NCI-H2171 (cell line): Measurements from ENCODE around the gene IFI30.

Experiments
- DNase-seq: peaks from one replicate; lab custom pipeline; 2025; lab: John Stamatoyannopoulos, UW

IFI30 gene

GRCh38 chr19:18173572-18174288 lies at the start of gene IFI30:
Gene IFI30, plus strand, starts transcription at chr19:18173813. Its CDS starts 29 bp downstream, at chr19:18173842.
- peak; percentile 81 for DNase-seq

DNA sequence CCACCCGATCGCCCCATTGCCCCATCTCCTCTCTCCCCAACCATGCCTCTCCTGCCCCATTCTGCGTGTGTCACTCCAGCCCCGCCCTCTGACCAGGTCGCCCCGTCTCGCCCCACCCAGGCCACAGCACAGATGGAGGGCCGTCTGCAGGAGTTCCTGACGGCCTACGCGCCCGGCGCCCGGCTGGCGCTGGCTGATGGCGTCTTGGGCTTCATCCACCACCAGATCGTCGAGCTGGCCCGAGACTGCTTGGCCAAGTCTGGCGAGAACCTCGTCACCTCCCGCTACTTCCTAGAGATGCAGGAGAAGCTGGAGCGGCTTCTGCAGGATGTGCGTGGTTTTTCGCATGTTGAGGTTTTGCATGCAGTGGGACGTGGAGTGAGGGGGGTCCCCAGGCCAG lies 49.8 kb upstream of the IFI30 start:
- no peak for DNase-seq

DNA sequence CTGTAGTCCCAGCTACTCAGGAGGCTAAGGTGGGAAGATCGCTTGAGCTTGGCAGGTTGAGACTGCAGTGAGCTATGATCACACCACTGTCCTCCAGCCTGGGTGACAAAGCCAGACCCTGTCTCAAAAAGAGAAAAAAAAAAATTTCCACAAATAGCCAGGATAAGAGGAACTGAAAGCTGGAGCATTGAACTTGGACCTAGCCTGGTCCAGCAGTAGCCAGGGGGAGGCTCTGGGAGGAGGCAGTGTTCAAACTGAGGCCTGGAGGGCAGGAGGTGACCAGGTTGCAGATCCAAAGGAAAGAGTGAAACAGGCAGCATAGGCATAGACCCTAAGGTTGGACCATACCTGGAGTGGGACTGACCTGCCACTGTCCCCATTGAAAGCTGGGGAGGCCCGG lies 47.5 kb upstream of the IFI30 start:
- DNase-seq = no peak

- no peak for DNase-seq
These were observed 45.6 kb upstream of the IFI30 start for GRCh38 chr19:18128044-18128443.

- DNase-seq = no peak
These were observed 44.8 kb upstream of the IFI30 start for GRCh38 chr19:18128805-18129204.

DNA sequence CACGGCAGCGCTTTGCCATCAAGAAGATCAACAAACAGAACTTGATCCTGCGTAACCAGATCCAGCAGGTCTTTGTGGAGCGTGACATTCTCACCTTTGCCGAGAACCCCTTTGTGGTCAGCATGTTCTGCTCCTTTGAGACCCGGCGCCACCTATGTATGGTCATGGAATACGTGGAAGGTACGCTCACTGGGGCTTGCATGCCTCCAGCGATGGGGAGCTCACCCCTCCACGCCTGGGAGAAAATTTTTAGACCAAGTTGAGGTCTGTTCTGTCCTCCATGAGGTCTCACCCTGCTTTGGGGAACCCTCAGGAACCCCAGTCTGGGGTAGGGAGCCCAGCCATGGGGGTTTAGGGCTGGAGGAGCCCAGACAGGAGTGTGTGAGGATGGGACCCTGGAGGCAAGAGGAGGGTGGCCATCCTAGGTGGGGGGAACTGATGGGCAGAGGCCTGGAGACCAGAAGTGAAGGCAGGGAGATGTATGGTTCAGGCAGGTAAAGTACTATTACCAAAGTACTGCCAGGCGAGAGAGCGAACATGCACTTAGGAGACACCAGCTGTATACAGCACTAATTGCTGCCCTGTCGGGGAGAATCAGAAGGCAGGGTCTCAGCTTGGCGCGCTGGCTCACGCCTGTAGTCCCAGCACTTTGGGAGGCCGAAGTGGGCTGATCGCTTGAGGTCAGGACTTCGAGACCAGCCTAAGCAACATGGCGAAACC lies 42.9 kb upstream of the IFI30 start:
- DNase-seq = no peak

GRCh38 chr19:18131841-18132596 lies 41.6 kb upstream of the IFI30 start:
- DNase-seq = no peak

DNA sequence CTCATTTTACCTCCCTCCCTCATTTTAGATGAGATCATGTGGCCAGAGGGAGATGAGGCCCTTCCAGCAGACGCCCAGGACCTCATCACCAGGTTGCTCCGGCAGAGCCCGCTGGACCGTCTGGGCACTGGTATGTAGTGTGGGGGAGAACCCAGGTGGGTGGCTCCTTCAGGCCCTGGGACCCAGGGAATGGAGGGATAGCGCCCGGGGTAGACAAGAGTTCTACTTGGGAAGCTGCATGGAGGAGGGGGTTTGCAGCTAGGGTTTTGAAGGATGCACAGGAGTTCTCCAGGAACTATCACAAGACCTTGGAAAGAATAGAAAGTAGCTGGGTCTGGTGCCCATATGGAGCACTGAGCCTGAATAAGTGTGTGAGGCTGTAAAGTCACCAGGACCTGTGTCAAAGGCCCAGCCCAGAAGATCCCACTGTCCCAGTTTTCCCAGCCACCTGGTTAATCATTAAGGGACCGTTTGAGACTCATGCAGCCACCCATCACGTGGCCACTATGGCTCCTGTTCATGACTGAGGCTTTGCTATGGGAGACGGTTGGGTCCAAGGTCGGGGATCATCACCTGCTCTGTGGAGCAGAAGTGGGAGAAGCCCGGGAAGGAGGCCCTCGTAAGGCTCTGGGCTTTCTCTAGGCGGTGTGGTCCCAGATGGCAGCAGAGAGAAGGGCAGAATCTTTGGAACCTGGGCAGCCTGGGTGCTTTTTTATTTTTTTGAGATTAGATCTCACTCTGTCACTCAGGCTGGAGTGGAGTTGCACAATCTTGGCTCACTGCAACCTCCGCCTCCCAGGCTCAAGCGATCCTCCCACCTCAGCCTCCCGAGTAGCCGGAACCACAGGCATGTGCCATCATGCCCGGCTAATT lies 37.7 kb upstream of the IFI30 start:
- no peak for DNase-seq

DNA sequence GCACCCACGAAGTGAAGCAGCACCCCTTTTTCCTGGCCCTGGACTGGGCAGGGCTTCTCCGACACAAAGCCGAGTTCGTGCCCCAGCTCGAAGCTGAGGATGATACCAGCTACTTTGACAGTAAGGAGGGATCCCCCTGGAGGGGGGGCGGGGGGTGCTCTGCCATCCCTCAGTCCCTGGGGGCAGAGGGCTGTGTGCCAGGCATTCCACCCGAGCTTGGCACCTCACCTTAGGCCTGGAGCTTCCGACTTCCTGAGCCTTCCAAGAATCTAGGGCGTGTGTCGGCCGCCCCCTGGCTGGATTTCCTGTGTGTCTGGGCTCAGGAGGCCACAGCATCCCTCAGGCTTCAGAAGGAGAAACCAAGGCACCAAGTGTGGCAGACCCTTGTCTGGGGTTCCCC lies 36.4 kb upstream of the IFI30 start:
- no peak for DNase-seq

DNA sequence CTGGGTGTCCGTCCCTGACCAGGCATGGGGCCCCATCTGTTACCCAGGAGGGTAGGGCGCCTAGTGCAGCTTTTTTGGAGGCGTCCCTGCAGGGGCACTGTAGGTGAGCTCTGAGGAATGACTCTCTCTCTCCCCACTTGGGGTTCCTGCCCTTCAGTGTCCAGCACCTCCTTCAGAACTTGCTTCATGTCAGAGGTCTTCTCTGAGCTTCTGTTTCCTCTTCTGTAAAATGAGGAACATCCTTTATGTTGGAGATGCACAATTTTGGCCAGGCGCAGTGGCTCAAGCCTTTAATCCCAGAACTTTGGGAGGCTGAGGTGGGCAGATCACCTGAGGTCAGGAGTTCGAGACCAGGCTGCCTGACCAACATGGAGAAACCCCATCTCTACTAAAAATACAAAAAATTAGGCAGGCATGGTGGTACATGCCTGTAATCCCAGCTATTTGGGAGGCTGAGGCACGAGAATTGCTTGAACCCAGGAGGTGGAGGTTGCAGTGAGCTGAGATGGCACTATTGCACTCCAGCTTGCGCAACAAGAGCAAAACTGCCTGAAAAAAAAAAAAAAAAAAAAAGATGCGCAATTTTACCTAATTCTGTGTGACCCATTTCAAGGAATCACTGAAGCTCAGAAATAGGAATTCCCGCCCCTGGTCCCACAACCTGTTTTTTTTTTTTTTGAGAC lies 35.8 kb upstream of the IFI30 start:
- no peak for DNase-seq

DNA sequence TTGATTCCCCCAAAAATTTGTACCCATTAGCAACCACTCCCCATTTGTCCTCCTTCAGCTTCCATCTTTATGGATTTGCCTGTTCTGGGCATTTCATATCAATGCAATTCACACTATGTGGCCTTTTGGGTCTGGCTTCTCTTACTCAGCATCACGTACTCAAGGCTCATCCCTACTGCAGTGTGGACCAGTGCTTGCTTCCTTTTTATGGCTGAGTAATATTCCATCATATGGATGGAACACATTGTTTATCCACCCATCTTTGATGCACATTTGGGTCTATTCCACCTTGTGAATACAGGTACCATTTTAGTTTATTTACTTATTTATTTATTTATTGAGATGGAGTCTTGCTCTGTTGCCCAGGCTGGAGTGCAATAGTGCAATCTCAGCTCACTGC lies 33.1 kb upstream of the IFI30 start:
- no peak for DNase-seq

DNA sequence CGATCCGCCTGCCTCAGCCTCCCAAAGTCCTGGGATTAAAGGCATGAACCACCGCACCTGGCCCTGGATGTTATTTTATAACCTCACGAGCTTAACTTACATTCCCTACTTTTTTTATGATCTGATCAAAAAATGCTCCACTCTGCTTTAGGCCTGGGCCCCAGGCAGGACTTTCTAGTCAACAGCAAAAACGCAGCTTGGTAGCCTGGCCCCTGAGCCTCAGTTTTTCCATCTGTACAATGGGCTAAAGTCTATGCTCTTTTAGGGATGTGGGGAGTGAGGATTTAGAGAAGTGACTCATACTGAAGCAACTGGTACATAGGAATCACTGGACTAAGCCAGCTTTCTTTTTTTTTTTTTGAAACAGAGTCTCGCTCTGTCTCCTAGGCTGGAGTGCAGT lies 32.6 kb upstream of the IFI30 start:
- DNase-seq = no peak

DNA sequence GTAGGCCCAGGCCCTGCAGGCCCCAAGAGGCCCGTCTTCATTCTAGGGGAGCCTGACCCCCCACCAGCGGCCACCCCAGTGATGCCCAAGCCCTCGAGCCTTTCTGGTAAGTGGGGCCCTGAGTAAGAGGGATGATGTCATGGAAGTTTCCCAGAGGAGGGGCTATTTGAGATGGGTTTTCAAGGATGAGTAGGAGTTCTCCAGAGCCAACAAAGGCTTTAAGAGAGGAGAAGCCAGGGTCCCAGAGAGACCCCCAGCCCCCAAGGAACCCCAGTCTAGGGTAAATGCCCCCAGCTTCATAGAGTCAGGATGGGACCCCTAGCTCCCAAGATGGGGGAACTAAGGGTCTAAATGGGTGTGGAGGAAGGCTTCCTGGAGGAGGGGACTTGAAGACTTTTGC lies 29.7 kb upstream of the IFI30 start:
- no peak for DNase-seq

DNA sequence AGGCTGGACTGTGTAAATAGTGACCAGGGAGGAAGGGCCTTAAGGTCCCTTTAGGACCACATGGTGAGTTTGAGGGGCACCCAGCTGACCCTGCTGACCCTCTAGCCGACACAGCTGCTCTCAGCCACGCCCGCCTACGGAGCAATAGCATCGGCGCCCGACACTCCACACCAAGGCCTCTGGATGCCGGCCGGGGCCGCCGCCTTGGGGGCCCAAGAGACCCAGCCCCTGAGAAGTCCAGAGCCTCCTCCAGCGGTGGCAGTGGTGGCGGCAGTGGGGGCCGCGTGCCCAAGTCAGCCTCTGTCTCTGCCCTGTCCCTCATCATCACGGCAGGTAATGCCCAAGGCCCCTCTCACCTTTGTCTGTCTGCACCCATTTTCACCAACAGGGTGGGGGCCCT lies 29.3 kb upstream of the IFI30 start:
- no peak for DNase-seq

DNA sequence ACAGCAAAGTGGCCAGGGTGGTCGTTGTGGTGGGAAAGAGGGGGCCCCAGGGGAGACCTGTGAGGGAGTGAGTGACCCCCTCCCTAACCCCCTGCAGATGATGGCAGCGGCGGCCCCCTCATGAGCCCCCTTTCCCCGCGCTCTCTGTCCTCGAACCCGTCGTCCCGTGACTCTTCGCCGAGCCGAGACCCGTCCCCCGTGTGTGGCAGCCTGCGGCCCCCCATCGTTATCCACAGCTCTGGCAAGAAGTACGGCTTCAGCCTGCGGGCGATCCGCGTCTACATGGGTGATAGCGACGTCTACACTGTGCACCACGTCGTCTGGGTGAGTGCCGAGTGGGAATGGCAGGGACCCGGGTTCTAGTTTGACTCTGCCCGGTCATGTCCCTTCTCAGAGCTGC lies 28.7 kb upstream of the IFI30 start:
- DNase-seq = no peak

DNA sequence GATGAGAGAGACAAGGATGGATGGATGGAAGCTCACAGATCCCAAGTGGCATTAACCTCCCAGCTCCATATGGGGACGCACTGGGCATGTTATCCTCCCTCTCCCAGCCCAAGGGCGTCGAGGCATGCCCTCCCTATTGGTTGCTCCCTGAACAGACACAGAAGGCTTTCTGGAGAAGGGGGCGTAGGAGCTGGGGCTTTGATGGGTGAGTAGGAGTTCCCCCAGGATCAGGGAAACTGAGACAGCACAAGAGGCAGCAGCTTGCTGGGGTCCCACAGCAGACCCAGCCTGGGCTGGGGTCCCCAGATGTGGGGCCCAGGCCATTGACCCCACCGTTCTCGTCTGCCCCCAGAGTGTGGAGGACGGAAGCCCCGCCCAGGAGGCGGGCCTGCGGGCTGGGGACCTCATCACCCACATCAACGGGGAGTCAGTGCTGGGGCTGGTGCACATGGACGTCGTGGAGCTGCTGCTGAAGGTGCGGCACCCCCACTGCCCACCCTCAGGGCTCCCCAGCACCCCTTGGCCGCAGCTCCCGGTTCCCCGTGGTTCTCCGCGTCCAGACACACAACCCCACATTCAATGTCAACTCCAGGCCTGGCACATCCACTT lies 28.1 kb upstream of the IFI30 start:
- no peak for DNase-seq

DNA sequence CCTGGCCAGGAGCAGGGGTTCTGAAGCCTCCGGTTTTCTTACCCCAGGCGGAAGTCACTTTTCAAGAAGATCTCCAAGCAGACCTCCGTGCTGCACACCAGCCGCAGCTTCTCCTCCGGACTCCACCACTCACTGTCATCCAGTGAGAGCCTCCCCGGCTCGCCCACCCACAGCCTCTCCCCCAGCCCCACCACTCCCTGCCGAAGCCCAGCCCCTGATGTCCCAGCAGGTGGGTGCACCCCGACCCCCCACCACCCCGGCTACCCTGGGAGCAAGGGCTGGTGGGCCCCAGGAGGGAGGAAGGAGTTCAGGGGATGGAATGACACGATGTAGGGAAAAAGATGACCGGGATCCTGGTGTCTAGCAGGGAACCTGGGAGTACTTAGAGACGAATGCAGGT lies 26.2 kb upstream of the IFI30 start:
- DNase-seq = no peak

DNA sequence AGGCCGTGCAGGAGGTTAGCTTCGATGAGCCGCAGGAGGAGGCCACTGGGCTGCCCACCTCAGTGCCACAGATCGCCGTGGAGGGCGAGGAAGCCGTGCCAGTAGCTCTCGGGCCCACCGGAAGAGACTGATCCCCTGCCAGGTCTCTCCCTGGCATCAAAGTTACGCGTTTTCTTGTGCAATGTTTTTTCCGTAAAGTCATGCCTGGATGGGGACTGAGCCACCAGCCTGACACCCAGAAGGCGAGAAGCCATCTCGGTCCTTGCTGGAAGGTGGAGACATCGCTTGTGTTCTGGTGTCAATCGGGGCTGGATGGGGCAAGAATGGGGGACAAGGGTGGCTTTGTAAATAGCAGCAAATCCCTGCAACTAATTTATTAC lies 24.0 kb upstream of the IFI30 start:
- no peak for DNase-seq

DNA sequence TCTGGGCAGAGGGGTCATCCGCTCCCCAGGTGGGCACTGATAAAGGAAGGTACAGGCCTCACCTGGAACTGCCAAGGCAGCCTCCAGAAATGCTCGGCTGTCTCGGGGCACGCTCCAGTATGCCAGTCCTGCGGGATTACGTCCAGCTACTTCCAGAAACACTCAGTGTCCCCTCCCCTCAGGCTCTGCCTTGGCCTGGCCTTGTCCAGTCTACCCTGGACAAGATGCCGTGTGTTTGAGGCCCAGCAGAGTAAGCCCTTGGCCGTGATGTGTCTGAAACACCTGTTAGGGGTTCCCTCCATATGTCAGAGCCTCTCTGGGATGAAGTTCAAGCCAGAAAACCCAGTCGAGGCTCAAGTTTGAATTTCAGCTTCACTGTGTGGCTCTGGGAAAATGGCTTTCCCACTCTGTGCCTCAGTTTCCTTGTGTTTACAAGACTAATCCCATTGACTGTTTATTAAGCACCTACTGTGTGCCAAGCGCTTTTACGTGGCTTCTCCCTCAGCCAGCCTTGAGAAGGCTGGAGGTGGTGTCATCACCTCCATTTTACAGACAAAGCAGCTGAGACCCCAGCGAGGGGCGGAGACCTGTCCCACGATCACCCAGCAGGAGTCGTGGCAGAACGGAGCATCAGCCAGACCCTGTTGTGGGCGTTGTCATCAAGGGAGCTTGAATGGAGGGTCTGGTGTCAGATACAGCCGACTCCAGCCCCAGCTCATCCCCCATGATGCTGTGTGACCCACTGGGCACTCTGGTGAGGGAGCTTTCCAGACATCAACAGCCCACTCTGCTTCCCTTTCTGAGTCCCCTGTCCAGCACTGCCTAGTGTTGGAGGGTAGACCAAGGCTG lies 22.6 kb upstream of the IFI30 start:
- no peak for DNase-seq

GRCh38 chr19:18152442-18152816 lies 21.2 kb upstream of the IFI30 start:
- peak; percentile 81 for DNase-seq
